Measurements from ENCODE around the gene CADPS2. TPM values are rescaled to one million over a fixed set of nuclear protein-coding genes. Genes with fewer than 3 reads are reported as not detected.

The CADPS2 gene
- total and polyA plus RNA-seq, 2 of the 8 experiments (the other 6 are each of a cell fraction or from before 2014, with no cell fraction given): 8.9 to 22.3 TPM

DNA sequence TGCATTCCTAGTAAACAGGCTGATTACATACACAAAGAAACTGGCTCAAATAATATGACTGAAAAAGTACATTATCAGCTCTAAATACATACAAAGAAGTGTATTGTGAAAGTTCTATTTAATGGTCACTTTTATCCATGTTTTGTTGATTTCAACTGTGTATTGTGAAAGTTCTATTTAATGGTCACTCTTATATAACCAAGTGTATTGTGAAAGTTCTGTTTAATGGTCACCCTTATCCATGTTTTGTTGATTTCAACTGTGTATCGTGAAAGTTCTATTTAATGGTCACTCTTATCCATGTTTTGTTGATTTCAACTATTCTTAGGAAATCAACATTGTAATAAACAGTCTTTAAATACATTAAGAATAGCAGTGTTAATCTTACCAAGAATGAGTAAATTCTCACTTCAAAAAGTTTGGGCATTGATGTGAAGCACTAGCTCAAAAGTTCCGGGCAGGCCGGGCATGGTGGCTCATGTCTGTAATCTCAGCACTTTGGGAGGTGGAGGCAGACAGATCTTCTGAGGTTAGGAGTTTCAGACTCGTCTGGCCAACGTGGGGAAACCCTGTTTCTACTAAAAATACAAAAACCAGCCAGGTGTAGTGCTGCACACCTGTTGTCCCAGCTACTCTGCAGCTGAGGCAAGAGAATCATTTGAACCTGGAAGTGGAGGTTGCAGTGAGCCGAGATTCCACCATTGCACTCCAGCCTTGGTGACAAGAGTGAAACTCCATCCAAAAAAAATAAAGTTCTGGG, 546.9 kb downstream of the CADPS2 start (continued):
- TF ChIP-seq SIRT6 (IDR thresholded peaks at IDR 0.05; ENCODE audit: low read length) (no peak), TCF12 (IDR thresholded peaks at IDR 0.05; ENCODE audit: low read depth, low read length) (no peak), CBX8 (IDR thresholded peaks at IDR 0.05; ENCODE audit: borderline replicate concordance, low read depth, low read length) (no peak), CBX5 (IDR thresholded peaks at IDR 0.05; ENCODE audit: low read depth, low read length) (no peak), KDM1A (IDR thresholded peaks at IDR 0.05; ENCODE audit: borderline replicate concordance, low read length) (no peak)

All from H1 (cell line).